Gastrocnemius medialis (tissue), 4 donors: ENCODE data around the gene OR52M1. TPM values are rescaled to one million over a fixed set of nuclear protein-coding genes. Genes with fewer than 3 reads are reported as not detected.

Source experiments
- ATAC-seq, 2 donors: fragments of 150-250 bp; one replicate each; pipeline ENCODE4 v1.9.1; 2016
- DNase-seq, 2 donors: peaks; one replicate each; pipeline ENCODE4 v3.0.0-alpha.2; 2019
- H3K27ac ChIP-seq, 4 donors: fragments of 200-600 bp; sonication (generic); 1 replicate in 1 of 4; 2 replicates in 3 of 4; pipeline ENCODE4 v1.5.1; 2016 to 2018; ENCODE audit warnings: mild to moderate bottlenecking in 2 of 4, moderate library complexity in 1 of 4
- H3K27me3 ChIP-seq, 3 donors: fragments of 200-600 bp; sonication (generic) in 2 of 3; 1 replicate in 1 of 3; 2 replicates in 2 of 3; pipeline versions ENCODE4 v1.5.1 to v1.6.0; 2016 to 2019; ENCODE audit warnings: mild to moderate bottlenecking in 1 of 3, moderate library complexity in 1 of 3
- H3K36me3 ChIP-seq, 2 donors: fragments of 200-600 bp; sonication (generic) in 1 of 2; one replicate each; pipeline ENCODE4 v1.5.1; 2017 to 2018
- H3K4me1 ChIP-seq, 2 donors: fragments of 200-600 bp; sonication (generic) in 1 of 2; one replicate each; pipeline ENCODE4 v1.5.1; 2016 to 2017; ENCODE audit warnings: mild to moderate bottlenecking in 2 of 2
- H3K4me3 ChIP-seq, 4 donors: fragments of 200-600 bp; sonication (generic) in 3 of 4; 1 replicate in 1 of 4; 2 replicates in 3 of 4; pipeline ENCODE4 v1.5.1; 2016 to 2019; ENCODE audit warnings: mild to moderate bottlenecking in 2 of 4
- H3K9me3 ChIP-seq, 3 donors: fragments of 200-600 bp; sonication (generic) in 2 of 3; 1 replicate in 1 of 3; 2 replicates in 2 of 3; pipeline ENCODE4 v1.5.1; 2016 to 2019
- POLR2A ChIP-seq, 2 donors: fragments of 450-650 bp; IDR thresholded peaks; one replicate each; pipeline ENCODE4 v1.6.1; 2017; ENCODE audit warnings: antibody characterized with exemption in 2 of 2, mild to moderate bottlenecking in 2 of 2, moderate library complexity in 2 of 2
- in situ Hi-C, 4 donors: fragments of 200-750 bp; cut with MboI; loops; one replicate each; pipeline versions ENCODE4 v1.15.0 to v1.8.0; 2017; ENCODE audit warnings: low sequenced_read_pairs in 4 of 4
- intact Hi-C: fragments of 100-400 bp; cut with DNase I; formaldehyde crosslinking; loops from one replicate; pipeline ENCODE4 v1.15.1; 2023; ENCODE audit warnings: low total_unique reads
- total RNA-seq, 4 donors: library from RNA; depleted of rRNA; stranded (reverse); fragments of >200 nt; gene quantifications; one replicate each; pipeline versions ENCODE4 v1.1.0 to v1.2.3, GENCODE V29; 2016
- TF ChIP-seq, protein P1 (sequence below), 5 experiments: fragments of 450-650 bp in 3 of 5; fragments of 200-600 bp in 2 of 5; sonication (generic) in 2 of 5; IDR thresholded peaks in 4 of 5; conservative IDR thresholded peaks in 1 of 5; 1 replicate in 4 of 5; 2 replicates in 1 of 5; pipeline ENCODE4 v1.5.1; 2016 to 2019; ENCODE audit warnings: antibody characterized with exemption in 5 of 5, mild to moderate bottlenecking in 3 of 5, moderate library complexity in 3 of 5

OR52M1 gene
- total RNA-seq, 4 donors from 2014 or later: not detected

DNA sequence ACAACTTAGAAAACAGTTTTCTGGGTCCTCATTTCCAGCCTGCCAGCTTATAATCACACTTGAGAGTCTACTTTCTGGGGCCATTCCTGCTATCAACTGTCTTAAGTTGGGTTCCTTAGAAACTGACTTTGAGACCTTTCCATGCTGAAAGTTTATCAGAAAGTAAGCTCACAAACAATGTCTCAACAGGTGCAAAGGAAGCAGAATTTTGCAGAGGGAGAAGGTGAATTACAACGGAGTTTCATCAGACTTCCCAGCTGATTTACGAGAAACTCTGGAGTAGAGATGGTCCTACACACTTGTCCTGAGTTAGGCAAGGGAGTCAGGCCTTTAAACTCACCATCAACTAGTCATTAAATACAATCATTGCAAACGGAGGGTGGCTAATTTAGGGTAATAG is 31.9 kb downstream of the OR52M1 start:
- no peak overlapping the region for H3K27ac ChIP-seq
- no peaks in the 10 kb centered on the region for H3K36me3 ChIP-seq
- no peak for ATAC-seq
- no peaks in the 10 kb centered on the region for H3K4me1 ChIP-seq
- no peak overlapping the region for H3K4me3 ChIP-seq
- no peaks in the 10 kb centered on the region for H3K27me3 ChIP-seq
- intact Hi-C loops: no loop called here
- in situ Hi-C loops: no loop called here
- DNase-seq: no peak
- TF ChIP-seq, protein P1, sequence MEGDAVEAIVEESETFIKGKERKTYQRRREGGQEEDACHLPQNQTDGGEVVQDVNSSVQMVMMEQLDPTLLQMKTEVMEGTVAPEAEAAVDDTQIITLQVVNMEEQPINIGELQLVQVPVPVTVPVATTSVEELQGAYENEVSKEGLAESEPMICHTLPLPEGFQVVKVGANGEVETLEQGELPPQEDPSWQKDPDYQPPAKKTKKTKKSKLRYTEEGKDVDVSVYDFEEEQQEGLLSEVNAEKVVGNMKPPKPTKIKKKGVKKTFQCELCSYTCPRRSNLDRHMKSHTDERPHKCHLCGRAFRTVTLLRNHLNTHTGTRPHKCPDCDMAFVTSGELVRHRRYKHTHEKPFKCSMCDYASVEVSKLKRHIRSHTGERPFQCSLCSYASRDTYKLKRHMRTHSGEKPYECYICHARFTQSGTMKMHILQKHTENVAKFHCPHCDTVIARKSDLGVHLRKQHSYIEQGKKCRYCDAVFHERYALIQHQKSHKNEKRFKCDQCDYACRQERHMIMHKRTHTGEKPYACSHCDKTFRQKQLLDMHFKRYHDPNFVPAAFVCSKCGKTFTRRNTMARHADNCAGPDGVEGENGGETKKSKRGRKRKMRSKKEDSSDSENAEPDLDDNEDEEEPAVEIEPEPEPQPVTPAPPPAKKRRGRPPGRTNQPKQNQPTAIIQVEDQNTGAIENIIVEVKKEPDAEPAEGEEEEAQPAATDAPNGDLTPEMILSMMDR (IDR thresholded peaks at IDR 0.05 in 4 of 5, conservative IDR thresholded peaks at IDR 0.05 in 1 of 5): no peak
- TF ChIP-seq POLR2A (IDR thresholded peaks at IDR 0.05): no peak
- H3K9me3 ChIP-seq: no peaks in the 10 kb centered on the region

DNA sequence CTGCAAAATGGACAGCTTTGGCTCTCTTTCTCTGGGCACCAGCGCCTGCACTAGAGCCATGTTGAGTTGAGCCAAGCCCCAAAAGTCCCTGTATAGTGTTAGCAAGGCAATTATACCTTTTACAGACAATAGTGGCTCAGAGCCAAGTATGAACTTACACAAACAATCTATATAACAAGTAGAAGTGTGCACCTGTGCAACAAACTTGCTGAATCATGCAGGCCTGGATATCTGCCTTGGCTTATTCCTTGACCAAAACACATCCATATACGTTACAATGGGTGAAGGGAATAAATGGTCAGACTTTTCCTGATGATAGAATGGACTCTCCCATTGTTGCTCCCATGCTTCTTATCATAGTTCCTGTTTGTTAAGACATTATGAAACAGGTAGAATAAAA is 32.8 kb downstream of the OR52M1 start:
- TF ChIP-seq, protein P1 (IDR thresholded peaks at IDR 0.05 in 4 of 5, conservative IDR thresholded peaks at IDR 0.05 in 1 of 5): no peak
- no peak for TF ChIP-seq POLR2A (IDR thresholded peaks at IDR 0.05)
- ATAC-seq (no peak), DNase-seq (no peak)
- intact Hi-C loops (no loop called here), in situ Hi-C loops (no loop called here)
- no peaks in the 10 kb centered on the region for H3K27me3 ChIP-seq
- no peaks in the 10 kb centered on the region for H3K36me3 ChIP-seq
- H3K9me3 ChIP-seq: no peaks in the 10 kb centered on the region
- H3K4me3 ChIP-seq: no peak overlapping the region
- H3K4me1 ChIP-seq: no peaks in the 10 kb centered on the region
- H3K27ac ChIP-seq: no peak overlapping the region

DNA sequence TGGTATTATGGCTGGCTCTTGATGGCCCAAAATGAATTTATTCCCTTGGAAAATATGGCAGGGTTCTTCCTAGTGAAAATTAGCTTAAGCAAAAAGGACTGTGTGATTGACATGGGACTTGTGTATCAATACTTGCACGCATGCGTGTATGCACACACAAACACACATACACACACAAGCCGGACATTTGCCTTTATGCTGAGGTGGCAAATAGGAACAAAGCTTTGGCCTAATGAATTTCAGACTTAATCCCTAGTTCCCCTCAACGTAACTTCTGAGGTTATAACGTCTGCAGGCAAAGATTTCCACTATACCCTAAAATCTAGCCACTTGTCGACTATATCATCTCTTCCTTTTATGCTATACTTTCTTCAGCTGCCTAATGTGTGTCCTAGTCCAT is 33.6 kb downstream of the OR52M1 start:
- no peak for TF ChIP-seq POLR2A (IDR thresholded peaks at IDR 0.05)
- TF ChIP-seq, protein P1 (IDR thresholded peaks at IDR 0.05 in 4 of 5, conservative IDR thresholded peaks at IDR 0.05 in 1 of 5): no peak
- in situ Hi-C loops: no loop called here
- Histone ChIP-seq H3K36me3 (no peaks in the 10 kb centered on the region), H3K4me3 (no peak overlapping the region), H3K4me1 (no peaks in the 10 kb centered on the region), H3K27ac (no peak overlapping the region), H3K27me3 (no peaks in the 10 kb centered on the region), H3K9me3 (no peaks in the 10 kb centered on the region)
- intact Hi-C loops: no loop called here
- DNase-seq (no peak), ATAC-seq (no peak)

DNA sequence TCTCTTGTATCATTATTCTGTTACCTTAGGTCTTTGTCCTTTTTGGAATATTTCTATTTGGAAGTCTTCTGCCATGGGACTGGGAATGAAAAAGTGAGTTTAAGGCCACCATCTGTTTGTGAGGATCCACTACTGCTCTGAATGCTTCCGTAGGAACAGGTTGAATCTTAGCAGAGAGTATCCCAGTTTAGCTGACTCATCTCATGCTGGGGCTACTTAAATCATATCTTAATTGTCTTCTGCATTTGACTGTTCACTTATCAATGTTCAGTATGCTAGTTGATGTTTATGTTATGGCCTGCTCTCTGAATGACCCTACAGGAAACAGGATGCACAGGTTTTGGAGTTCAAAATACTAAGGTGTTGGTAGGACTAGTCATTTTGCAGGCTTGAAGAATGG is 35.1 kb downstream of the OR52M1 start:
- TF ChIP-seq POLR2A (IDR thresholded peaks at IDR 0.05): no peak
- TF ChIP-seq, protein P1 (IDR thresholded peaks at IDR 0.05 in 4 of 5, conservative IDR thresholded peaks at IDR 0.05 in 1 of 5): no peak
- no peaks in the 10 kb centered on the region for H3K36me3 ChIP-seq
- in situ Hi-C loops: no loop called here
- no peak overlapping the region for H3K4me3 ChIP-seq
- H3K27ac ChIP-seq: no peak overlapping the region
- ATAC-seq: no peak
- intact Hi-C loops: no loop called here
- no peaks in the 10 kb centered on the region for H3K4me1 ChIP-seq
- DNase-seq: no peak
- H3K27me3 ChIP-seq: no peaks in the 10 kb centered on the region
- H3K9me3 ChIP-seq: no peaks in the 10 kb centered on the region

DNA sequence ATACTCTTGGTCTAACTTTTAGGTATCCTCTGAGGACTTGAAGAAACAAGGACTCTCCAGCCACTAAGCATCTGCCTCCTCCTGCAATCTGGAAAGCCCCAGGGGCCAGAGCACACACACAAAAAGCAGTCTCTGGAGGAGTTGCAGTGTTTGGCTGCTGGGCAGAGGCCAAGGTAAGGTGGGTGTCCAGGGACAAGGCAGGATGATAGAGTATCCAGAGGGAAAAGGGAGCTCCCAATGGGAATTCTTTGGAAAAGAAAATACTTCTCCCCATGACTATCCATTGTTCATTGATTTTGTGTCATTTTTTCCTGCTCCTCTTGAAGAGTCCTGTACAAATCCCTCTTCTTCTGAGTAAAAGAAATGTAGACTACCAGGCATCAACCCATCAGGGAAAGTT is 36.5 kb downstream of the OR52M1 start, which contains the start of gene OR52I2:
Gene OR52I2 (plus strand): TSS at position 301 of the 400 bp plus-strand sequence.
- H3K4me1 ChIP-seq: no peaks in the 10 kb centered on the region
- H3K4me3 ChIP-seq: no peak within 1 kb of the TSS
- no peaks in the 10 kb centered on the region for H3K36me3 ChIP-seq
- H3K9me3 ChIP-seq: no peaks in the 10 kb centered on the region
- intact Hi-C loops: no loop called here
- no peak for DNase-seq
- H3K27ac ChIP-seq: no peak within 1 kb of the TSS
- TF ChIP-seq, protein P1 (IDR thresholded peaks at IDR 0.05 in 4 of 5, conservative IDR thresholded peaks at IDR 0.05 in 1 of 5): no peak
- TF ChIP-seq POLR2A (IDR thresholded peaks at IDR 0.05): no peak
- no peak for ATAC-seq
- no peaks in the 10 kb centered on the region for H3K27me3 ChIP-seq
- in situ Hi-C loops: no loop called here
